ENCODE measurements around the gene BPIFB4.

The BPIFB4 gene

GRCh38 chr20:33148040-33148439 lies 68.6 kb downstream of the BPIFB4 start:
- no peak for DNase-seq
- TF ChIP-seq, protein P1, sequence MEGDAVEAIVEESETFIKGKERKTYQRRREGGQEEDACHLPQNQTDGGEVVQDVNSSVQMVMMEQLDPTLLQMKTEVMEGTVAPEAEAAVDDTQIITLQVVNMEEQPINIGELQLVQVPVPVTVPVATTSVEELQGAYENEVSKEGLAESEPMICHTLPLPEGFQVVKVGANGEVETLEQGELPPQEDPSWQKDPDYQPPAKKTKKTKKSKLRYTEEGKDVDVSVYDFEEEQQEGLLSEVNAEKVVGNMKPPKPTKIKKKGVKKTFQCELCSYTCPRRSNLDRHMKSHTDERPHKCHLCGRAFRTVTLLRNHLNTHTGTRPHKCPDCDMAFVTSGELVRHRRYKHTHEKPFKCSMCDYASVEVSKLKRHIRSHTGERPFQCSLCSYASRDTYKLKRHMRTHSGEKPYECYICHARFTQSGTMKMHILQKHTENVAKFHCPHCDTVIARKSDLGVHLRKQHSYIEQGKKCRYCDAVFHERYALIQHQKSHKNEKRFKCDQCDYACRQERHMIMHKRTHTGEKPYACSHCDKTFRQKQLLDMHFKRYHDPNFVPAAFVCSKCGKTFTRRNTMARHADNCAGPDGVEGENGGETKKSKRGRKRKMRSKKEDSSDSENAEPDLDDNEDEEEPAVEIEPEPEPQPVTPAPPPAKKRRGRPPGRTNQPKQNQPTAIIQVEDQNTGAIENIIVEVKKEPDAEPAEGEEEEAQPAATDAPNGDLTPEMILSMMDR (IDR thresholded peaks at IDR 0.05; ENCODE audit: low read depth, low read length), result no peak
- peaks cover 11% of the 10 kb centered on the region; the same call in 1 of the 2 replicates for H3K27me3 ChIP-seq

DNA sequence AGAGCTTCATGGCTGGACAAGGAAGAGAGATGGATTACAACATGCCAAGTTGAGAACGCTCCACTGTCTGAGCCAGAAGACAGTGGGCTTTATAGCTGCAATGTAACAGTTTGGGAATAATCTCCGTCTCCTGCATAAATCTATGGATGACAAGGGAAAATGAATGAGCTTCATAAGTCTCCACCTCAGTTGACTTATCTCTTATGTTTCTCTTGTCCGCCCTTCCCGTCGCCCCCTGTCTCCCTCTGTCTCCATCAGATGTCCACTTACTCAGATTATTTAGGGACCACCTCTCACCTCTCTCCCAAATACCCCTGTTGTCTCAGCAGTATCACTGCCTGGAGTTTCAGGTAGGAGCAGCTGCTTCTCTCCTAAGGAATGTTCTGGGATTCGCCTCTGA lies 74.8 kb downstream of the BPIFB4 start:
- H3K4me3 ChIP-seq (ENCODE audit: low read depth, low read length), result no peak overlapping the region

More at GRCh38 chr20:33148040-33148439, 68.6 kb downstream of the BPIFB4 start:
- H3K36me3 ChIP-seq, result no peaks in the 10 kb centered on the region
- H3K4me1 ChIP-seq, result no peaks in the 10 kb centered on the region
- H3K4me3 ChIP-seq (ENCODE audit: low read depth, low read length), result no peak overlapping the region
- no peaks in the 10 kb centered on the region for H3K9me3 ChIP-seq

GRCh38 chr20:33158637-33159385 lies 79.4 kb downstream of the BPIFB4 start:
- no peaks in the 10 kb centered on the region for H3K9me3 ChIP-seq
- no peaks in the 10 kb centered on the region for H3K36me3 ChIP-seq
- TF ChIP-seq, protein P1 (IDR thresholded peaks at IDR 0.05; ENCODE audit: low read depth, low read length), result no peak
- DNase-seq, result no peak
- H3K4me1 ChIP-seq, result no peaks in the 10 kb centered on the region
- peaks cover 18% of the 10 kb centered on the region for H3K27me3 ChIP-seq
- H3K4me3 ChIP-seq (ENCODE audit: low read depth, low read length), result no peak overlapping the region

More for the DNA sequence above, 74.8 kb downstream of the BPIFB4 start:
- TF ChIP-seq, protein P1 (IDR thresholded peaks at IDR 0.05; ENCODE audit: low read depth, low read length), result no peak
- DNase-seq, result no peak
- Histone ChIP-seq H3K9me3 (no peaks in the 10 kb centered on the region), H3K4me1 (no peaks in the 10 kb centered on the region), H3K27me3 (peaks cover 25% of the 10 kb centered on the region), H3K36me3 (no peaks in the 10 kb centered on the region)

- no peaks in the 10 kb centered on the region for H3K4me1 ChIP-seq
- DNase-seq, result no peak
- H3K9me3 ChIP-seq, result no peaks in the 10 kb centered on the region
- no peaks in the 10 kb centered on the region for H3K36me3 ChIP-seq
- TF ChIP-seq, protein P1 (IDR thresholded peaks at IDR 0.05; ENCODE audit: low read depth, low read length), result no peak
- H3K4me3 ChIP-seq (ENCODE audit: low read depth, low read length), result no peak overlapping the region
- peaks cover 24% of the 10 kb centered on the region for H3K27me3 ChIP-seq
Measured at GRCh38 chr20:33159713-33160112, 80.3 kb downstream of the BPIFB4 start.

DNA sequence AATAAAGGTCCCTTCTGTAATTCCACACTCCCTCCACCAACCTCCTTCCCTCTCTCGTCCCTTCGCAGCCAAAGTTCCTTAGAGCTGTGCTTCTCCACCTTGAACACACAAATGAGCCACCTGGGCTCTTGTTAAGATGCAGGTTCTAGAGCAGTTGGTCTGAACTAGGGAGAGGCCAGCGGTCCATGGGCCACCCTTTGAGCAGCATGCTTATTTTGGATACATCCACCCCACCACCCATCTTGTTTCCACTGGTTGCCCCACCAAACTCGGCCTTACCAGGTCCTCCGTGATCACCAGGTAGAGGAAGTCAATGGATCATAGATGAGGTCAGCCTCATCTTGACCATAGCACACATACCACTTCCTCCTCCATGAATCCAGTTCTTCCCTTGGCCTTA lies 81.2 kb downstream of the BPIFB4 start:
- no peak for DNase-seq
- Histone ChIP-seq H3K4me1 (no peaks in the 10 kb centered on the region), H3K9me3 (no peaks in the 10 kb centered on the region), H3K27me3 (peaks cover 31% of the 10 kb centered on the region), H3K36me3 (no peaks in the 10 kb centered on the region), H3K4me3 (ENCODE audit: low read depth, low read length) (no peak overlapping the region)
- TF ChIP-seq, protein P1 (IDR thresholded peaks at IDR 0.05; ENCODE audit: low read depth, low read length), result no peak
